Osteoblast (primary cell): ENCODE measurements around the gene RTF2. TPM values are rescaled to one million over a fixed set of nuclear protein-coding genes. Genes with fewer than 3 reads are reported as not detected.
"Not testable (repeated sequence)": the region's sequence is repeated elsewhere in the genome, so short reads cannot be mapped to it uniquely, and the experiment has no call there.

Experiments used
- DNase-seq: peaks from one replicate; pipeline ENCODE4 v3.0.0; 2011; ENCODE audit warnings: low spot score, mixed read lengths; ENCODE audit not compliant: insufficient read length; ENCODE audit errors: missing footprints
- H2AFZ ChIP-seq: 2 replicates; pipeline ENCODE4 v1.6.0; 2011; ENCODE audit warnings: mild to moderate bottlenecking, low read length
- H3K27ac ChIP-seq: 2 replicates; pipeline ENCODE4 v1.5.1; 2011; ENCODE audit warnings: mild to moderate bottlenecking, low read depth, low read length, moderate library complexity
- H3K27me3 ChIP-seq: 2 replicates; pipeline ENCODE4 v1.6.0; 2012; ENCODE audit warnings: mild to moderate bottlenecking, control low read depth, inconsistent platforms, low read length, moderate library complexity; ENCODE audit not compliant: insufficient read depth
- H3K36me3 ChIP-seq: 2 replicates; pipeline ENCODE4 v1.5.1; 2011; ENCODE audit warnings: mild to moderate bottlenecking, low read length, control low read depth, moderate library complexity; ENCODE audit not compliant: insufficient read depth
- H3K4me1 ChIP-seq: 2 replicates; pipeline ENCODE4 v1.5.1; 2011; ENCODE audit warnings: mild to moderate bottlenecking, low read length, control low read depth, moderate library complexity; ENCODE audit not compliant: insufficient read depth
- H3K4me2 ChIP-seq: 2 replicates; pipeline ENCODE4 v1.6.0; 2011; ENCODE audit warnings: mild to moderate bottlenecking, low read length; ENCODE audit not compliant: insufficient read depth
- H3K4me3 ChIP-seq: fragments of 200-600 bp; sonication (generic); 3 replicates; pipeline ENCODE4 v1.5.1; 2012; ENCODE audit warnings: mild to moderate bottlenecking, low read length, inconsistent platforms; ENCODE audit not compliant: insufficient read depth
- H3K79me2 ChIP-seq: 2 replicates; pipeline ENCODE4 v1.6.0; 2012; ENCODE audit warnings: mild to moderate bottlenecking, low read length, control low read depth, inconsistent platforms; ENCODE audit not compliant: insufficient read depth
- H3K9me3 ChIP-seq: 2 replicates; pipeline ENCODE4 v1.5.1; 2011; ENCODE audit warnings: low read depth, low read length, control low read depth
- H4K20me1 ChIP-seq: 2 replicates; pipeline ENCODE4 v1.6.0; 2012; ENCODE audit warnings: mild to moderate bottlenecking, low read length, control low read depth; ENCODE audit not compliant: insufficient read depth
- small RNA-seq: library from RNA; depleted of rRNA; stranded (forward); fragments of <200 nt; gene quantifications from one replicate; pipeline ENCODE3, GENCODE V24; 2012
- total RNA-seq: library from RNA; depleted of rRNA; stranded (reverse); fragments of >200 nt; gene quantifications from 2 replicates; pipeline ENCODE4 v1.2.3, GENCODE V29; 2012
- TF ChIP-seq, protein P1 (sequence below): IDR thresholded peaks from 2 replicates; pipeline ENCODE4 v1.5.1; 2011; ENCODE audit warnings: mild to moderate bottlenecking, low read depth, low read length, moderate library complexity; ENCODE audit errors: extremely low read depth

Gene RTF2
- total RNA-seq, 1 donor, result 69.1 TPM

GRCh38 chr20:56558968-56559367 lies 90.5 kb downstream of the RTF2 start:
- Histone ChIP-seq H3K27me3 (peaks cover 3% of the 10 kb centered on the region), H3K4me2 (no peak overlapping the region), H3K27ac (no peak overlapping the region), H4K20me1 (no peaks in the 10 kb centered on the region), H3K4me3 (no peak overlapping the region), H3K4me1 (no peaks in the 10 kb centered on the region), H2AFZ (no peak overlapping the region), H3K9me3 (no peaks in the 10 kb centered on the region), H3K36me3 (no peaks in the 10 kb centered on the region), H3K79me2 (no peaks in the 10 kb centered on the region)
- TF ChIP-seq, protein P1, sequence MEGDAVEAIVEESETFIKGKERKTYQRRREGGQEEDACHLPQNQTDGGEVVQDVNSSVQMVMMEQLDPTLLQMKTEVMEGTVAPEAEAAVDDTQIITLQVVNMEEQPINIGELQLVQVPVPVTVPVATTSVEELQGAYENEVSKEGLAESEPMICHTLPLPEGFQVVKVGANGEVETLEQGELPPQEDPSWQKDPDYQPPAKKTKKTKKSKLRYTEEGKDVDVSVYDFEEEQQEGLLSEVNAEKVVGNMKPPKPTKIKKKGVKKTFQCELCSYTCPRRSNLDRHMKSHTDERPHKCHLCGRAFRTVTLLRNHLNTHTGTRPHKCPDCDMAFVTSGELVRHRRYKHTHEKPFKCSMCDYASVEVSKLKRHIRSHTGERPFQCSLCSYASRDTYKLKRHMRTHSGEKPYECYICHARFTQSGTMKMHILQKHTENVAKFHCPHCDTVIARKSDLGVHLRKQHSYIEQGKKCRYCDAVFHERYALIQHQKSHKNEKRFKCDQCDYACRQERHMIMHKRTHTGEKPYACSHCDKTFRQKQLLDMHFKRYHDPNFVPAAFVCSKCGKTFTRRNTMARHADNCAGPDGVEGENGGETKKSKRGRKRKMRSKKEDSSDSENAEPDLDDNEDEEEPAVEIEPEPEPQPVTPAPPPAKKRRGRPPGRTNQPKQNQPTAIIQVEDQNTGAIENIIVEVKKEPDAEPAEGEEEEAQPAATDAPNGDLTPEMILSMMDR, result no peak
- no peak for DNase-seq

DNA sequence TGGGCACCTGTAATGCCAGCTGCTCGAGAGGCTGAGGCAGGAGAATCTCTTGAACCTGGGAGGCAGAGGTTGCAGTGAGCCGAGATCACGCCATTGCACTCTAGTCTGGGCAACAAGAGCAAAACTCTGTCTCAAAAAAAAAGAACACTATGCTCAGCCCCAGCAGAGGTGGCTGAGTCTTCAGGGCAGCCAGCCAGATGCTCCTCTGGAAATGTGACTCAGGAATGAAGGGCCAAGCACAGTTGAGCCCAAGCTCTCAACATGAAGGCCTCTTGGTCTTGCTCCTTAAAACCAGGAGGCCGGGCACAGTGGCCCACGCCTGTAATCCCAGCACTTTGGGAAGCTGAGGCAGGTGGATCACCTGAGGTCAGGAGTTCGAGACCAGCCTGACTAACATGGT lies 96.1 kb downstream of the RTF2 start:
- not testable (repeated sequence) for H3K4me2 ChIP-seq, H3K79me2 ChIP-seq, H3K36me3 ChIP-seq, H3K27me3 ChIP-seq, H3K9me3 ChIP-seq, H3K4me3 ChIP-seq, H2AFZ ChIP-seq, H4K20me1 ChIP-seq, DNase-seq, H3K27ac ChIP-seq, H3K4me1 ChIP-seq

DNA sequence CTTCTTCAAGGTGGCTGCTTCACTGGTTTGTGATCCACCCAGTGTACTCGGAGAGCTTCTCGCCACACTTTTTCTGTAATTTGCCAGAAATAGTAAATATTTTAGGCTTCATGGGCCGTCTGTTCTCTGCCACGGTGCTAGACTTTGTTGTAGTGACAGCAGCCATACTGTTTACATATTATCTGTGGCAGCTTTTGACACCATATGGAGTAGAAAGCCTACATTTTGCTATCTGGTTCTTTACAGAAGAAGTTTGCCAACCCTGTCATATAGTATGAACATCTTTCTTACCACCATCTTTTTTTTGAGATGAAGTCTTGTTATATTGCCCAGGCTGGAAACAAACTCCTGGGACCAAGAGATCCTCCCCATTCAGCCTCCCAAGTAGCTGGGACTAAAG lies 97.1 kb downstream of the RTF2 start:
- DNase-seq, result no peak
- no peaks in the 10 kb centered on the region for H3K36me3 ChIP-seq
- no peaks in the 10 kb centered on the region for H3K4me1 ChIP-seq
- no peaks in the 10 kb centered on the region for H3K27me3 ChIP-seq
- no peak overlapping the region for H2AFZ ChIP-seq
- H3K4me3 ChIP-seq, result no peak overlapping the region
- TF ChIP-seq, protein P1, result no peak
- H3K9me3 ChIP-seq, result no peaks in the 10 kb centered on the region
- no peak overlapping the region for H3K4me2 ChIP-seq
- no peak overlapping the region for H3K27ac ChIP-seq
- H3K79me2 ChIP-seq, result no peaks in the 10 kb centered on the region
- H4K20me1 ChIP-seq, result no peaks in the 10 kb centered on the region

DNA sequence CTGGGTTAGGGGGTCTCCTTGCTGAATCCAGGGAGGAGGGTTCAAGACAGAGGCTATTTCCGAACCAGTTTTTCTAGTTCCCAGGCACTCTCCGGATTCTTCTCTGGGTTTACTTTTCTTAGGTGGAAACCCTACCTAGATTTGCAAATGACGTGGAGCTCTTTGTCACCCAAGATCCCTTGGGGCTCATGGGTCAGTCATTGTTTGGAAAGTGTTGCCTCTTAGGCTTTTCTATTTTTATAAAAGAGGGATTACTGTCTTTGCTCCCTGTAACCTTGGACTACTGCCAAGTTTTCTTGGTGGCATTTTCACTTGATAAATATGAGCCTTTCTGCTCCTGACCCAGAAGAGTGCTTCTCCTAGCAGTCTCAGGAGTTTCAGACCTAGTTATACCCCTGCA lies 98.2 kb downstream of the RTF2 start:
- no peaks in the 10 kb centered on the region for H3K79me2 ChIP-seq
- H3K4me1 ChIP-seq, result no peaks in the 10 kb centered on the region
- no peak overlapping the region for H2AFZ ChIP-seq
- no peaks in the 10 kb centered on the region for H4K20me1 ChIP-seq
- TF ChIP-seq, protein P1, result no peak
- no peaks in the 10 kb centered on the region for H3K9me3 ChIP-seq
- H3K4me2 ChIP-seq, result no peak overlapping the region
- H3K36me3 ChIP-seq, result no peaks in the 10 kb centered on the region
- no peak overlapping the region for H3K27ac ChIP-seq
- H3K27me3 ChIP-seq, result peaks cover under 1% of the 10 kb centered on the region
- H3K4me3 ChIP-seq, result no peak overlapping the region
- DNase-seq, result no peak

Small RNA genes within 50 kb of the gene (small RNA-seq; reads per million reads assigned to genes)
- gene RPL39P, result not detected

Other genes starting within 250 kb of the RTF2 start
- gene MC3R, start 219.9 kb upstream of the RTF2 start, total RNA-seq, result not detected in 2 replicates
- 69.5 and 89.6 TPM in 2 replicates for gene FAM210B, start 109.7 kb upstream of the RTF2 start, total RNA-seq
- gene AURKA, start 76.4 kb upstream of the RTF2 start, total RNA-seq, result 4.7 and 8.0 TPM in 2 replicates
- 25.0 and 26.8 TPM in 2 replicates for gene CSTF1, start 76.0 kb upstream of the RTF2 start, total RNA-seq
- under 0.01 TPM in 2 replicates for gene CASS4, start 56.4 kb upstream of the RTF2 start, total RNA-seq
- under 0.01 TPM in 1 of 2 replicates, not detected in the other for gene FAM209A, start 56.1 kb downstream of the RTF2 start, total RNA-seq
- gene FAM209B, start 64.6 kb downstream of the RTF2 start, total RNA-seq, result 0.36 TPM in 1 of 2 replicates, not detected in the other
- under 0.01 TPM in 1 of 2 replicates, not detected in the other for gene TFAP2C, start 160.7 kb downstream of the RTF2 start, total RNA-seq